ENCODE measurements around the gene TBX15.

TBX15 gene

GRCh38 chr1:119012383-119012782 lies 24.2 kb upstream of the TBX15 start (continued):
- TF ChIP-seq PATZ1 (CRISPR knock-in tag; IDR thresholded peaks at IDR 0.05; ENCODE audit: borderline replicate concordance), result no peak

DNA sequence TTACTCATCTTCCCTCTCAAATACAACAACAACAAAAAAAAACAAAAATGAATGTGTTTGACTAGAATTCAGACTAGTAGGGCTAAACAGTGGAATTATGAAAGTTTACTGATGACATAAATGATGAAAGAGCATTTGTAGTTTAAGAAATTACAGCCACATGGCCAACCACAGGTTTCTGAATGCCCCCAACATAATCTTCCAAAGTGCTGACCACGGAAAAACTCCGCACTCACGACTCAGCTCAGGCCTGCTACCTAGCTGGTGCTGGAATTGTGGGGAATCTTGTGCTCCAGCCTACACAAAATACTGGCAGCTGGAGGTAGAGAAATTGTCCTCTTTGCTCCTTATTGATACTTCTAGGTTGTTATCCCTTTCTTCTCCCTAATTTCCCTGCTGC lies 23.6 kb upstream of the TBX15 start:
- ATAC-seq, result no peak
- TF ChIP-seq CSRNP3 (CRISPR knock-in tag; IDR thresholded peaks at IDR 0.05), result no peak
- no peak for TF ChIP-seq ZFP30 (CRISPR knock-in tag; IDR thresholded peaks at IDR 0.05)
- TF ChIP-seq GLIS3 (CRISPR knock-in tag; IDR thresholded peaks at IDR 0.05), result no peak

DNA sequence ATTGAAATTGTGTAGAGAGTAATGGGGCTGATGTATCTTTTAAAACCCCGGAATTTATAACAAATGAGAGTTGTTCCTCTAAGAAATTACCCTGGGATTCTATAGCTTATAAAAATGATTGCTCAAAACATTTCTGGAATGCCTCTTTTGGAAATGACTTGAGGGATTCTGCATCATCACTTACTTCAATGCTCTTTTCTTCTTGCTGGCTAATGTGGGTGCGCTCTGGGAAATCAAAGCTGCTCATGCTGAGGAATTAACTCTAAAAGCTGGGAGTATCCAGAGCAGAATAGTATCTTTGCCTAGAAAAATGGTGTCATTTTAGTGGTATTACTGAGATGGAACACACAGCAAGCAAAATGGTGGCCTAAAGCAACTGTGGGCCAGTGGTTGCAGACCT lies 23.0 kb upstream of the TBX15 start:
- TF ChIP-seq CSRNP3 (CRISPR knock-in tag; IDR thresholded peaks at IDR 0.05), result no peak
- no peak for TF ChIP-seq ZFP3 (CRISPR knock-in tag; IDR thresholded peaks at IDR 0.05)
- no peak for TF ChIP-seq SNAI2 (CRISPR knock-in tag; IDR thresholded peaks at IDR 0.05)
- TF ChIP-seq ESRRG (CRISPR knock-in tag; IDR thresholded peaks at IDR 0.05), result no peak
- no peak for TF ChIP-seq POU6F1 (CRISPR knock-in tag; IDR thresholded peaks at IDR 0.05; ENCODE audit: borderline replicate concordance, low read depth)
- no peak for TF ChIP-seq RARB (CRISPR knock-in tag; IDR thresholded peaks at IDR 0.05)
- no peak for TF ChIP-seq CREB5 (CRISPR knock-in tag; IDR thresholded peaks at IDR 0.05; ENCODE audit: low read depth)
- TF ChIP-seq ZNF565 (CRISPR knock-in tag; conservative IDR thresholded peaks at IDR 0.05; ENCODE audit: low read depth), result no peak
- no peak for ATAC-seq

DNA sequence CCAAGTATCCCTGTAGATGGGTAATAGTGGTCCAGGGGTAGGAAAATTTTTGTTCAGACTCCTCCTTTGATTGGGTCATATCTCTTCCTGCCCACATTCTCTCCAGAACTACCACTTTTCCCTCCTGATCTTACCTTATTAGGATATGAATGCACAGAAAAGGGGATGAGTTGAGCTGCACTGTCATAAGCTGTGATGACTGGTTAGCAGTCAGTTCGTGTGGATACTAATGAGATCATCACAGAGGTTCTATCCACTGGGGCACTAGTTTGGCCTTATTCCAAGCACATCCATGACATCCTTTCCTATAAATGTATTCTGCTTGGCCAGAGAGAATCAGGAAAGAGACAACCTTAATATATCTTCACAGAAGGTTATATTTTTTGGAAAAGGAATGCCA lies 22.1 kb upstream of the TBX15 start:
- no peak for TF ChIP-seq RARB (CRISPR knock-in tag; IDR thresholded peaks at IDR 0.05)
- TF ChIP-seq CSDC2 (CRISPR knock-in tag; IDR thresholded peaks at IDR 0.05), result no peak
- TF ChIP-seq GLIS3 (CRISPR knock-in tag; IDR thresholded peaks at IDR 0.05), result no peak
- no peak for TF ChIP-seq ISL1 (CRISPR knock-in tag; IDR thresholded peaks at IDR 0.05)
- TF ChIP-seq PPARA (CRISPR knock-in tag; IDR thresholded peaks at IDR 0.05; ENCODE audit: borderline replicate concordance), result no peak
- TF ChIP-seq, protein P1, sequence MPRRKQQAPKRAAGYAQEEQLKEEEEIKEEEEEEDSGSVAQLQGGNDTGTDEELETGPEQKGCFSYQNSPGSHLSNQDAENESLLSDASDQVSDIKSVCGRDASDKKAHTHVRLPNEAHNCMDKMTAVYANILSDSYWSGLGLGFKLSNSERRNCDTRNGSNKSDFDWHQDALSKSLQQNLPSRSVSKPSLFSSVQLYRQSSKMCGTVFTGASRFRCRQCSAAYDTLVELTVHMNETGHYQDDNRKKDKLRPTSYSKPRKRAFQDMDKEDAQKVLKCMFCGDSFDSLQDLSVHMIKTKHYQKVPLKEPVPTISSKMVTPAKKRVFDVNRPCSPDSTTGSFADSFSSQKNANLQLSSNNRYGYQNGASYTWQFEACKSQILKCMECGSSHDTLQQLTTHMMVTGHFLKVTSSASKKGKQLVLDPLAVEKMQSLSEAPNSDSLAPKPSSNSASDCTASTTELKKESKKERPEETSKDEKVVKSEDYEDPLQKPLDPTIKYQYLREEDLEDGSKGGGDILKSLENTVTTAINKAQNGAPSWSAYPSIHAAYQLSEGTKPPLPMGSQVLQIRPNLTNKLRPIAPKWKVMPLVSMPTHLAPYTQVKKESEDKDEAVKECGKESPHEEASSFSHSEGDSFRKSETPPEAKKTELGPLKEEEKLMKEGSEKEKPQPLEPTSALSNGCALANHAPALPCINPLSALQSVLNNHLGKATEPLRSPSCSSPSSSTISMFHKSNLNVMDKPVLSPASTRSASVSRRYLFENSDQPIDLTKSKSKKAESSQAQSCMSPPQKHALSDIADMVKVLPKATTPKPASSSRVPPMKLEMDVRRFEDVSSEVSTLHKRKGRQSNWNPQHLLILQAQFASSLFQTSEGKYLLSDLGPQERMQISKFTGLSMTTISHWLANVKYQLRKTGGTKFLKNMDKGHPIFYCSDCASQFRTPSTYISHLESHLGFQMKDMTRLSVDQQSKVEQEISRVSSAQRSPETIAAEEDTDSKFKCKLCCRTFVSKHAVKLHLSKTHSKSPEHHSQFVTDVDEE (CRISPR knock-in tag; IDR thresholded peaks at IDR 0.05), result no peak
- TF ChIP-seq POU6F1 (CRISPR knock-in tag; IDR thresholded peaks at IDR 0.05; ENCODE audit: borderline replicate concordance, low read depth), result no peak
- no peak for TF ChIP-seq ESRRG (CRISPR knock-in tag; IDR thresholded peaks at IDR 0.05)
- TF ChIP-seq SNAI2 (CRISPR knock-in tag; IDR thresholded peaks at IDR 0.05), result no peak
- TF ChIP-seq PATZ1 (CRISPR knock-in tag; IDR thresholded peaks at IDR 0.05; ENCODE audit: borderline replicate concordance), result no peak
- ATAC-seq, result no peak
